ENCODE data around the gene PLXNB2.

DNA sequence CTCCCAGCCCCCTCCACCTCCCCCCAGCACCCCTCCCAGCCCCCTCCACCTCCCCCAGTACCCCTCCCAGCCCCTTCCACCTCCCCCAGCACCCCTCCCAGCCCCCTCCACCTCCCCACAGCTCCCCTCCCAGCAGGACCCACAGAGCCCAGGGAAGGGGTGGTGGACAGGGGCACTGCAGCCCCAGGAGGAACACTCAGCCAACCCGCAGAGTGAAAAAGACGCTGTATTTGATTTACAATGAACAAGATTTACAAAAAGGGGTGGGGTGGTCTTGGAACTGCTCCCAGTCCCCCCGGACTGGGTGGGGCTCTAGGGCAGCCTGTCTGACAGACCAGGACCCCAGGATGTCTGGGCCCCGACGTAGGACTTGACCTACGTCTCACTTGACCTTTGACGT is 32.7 kb downstream of the PLXNB2 start:
- TF ChIP-seq, protein P1, sequence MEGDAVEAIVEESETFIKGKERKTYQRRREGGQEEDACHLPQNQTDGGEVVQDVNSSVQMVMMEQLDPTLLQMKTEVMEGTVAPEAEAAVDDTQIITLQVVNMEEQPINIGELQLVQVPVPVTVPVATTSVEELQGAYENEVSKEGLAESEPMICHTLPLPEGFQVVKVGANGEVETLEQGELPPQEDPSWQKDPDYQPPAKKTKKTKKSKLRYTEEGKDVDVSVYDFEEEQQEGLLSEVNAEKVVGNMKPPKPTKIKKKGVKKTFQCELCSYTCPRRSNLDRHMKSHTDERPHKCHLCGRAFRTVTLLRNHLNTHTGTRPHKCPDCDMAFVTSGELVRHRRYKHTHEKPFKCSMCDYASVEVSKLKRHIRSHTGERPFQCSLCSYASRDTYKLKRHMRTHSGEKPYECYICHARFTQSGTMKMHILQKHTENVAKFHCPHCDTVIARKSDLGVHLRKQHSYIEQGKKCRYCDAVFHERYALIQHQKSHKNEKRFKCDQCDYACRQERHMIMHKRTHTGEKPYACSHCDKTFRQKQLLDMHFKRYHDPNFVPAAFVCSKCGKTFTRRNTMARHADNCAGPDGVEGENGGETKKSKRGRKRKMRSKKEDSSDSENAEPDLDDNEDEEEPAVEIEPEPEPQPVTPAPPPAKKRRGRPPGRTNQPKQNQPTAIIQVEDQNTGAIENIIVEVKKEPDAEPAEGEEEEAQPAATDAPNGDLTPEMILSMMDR (IDR thresholded peaks at IDR 0.05), result no peak
- TF ChIP-seq POLR2A (IDR thresholded peaks at IDR 0.05), result no peak
